ENCODE measurements around the gene PSMA5. TPM values are rescaled to one million over a fixed set of nuclear protein-coding genes. Genes with fewer than 3 reads are reported as not detected.

The PSMA5 gene
- total RNA-seq, 1 experiment from 2014 or later = 133 TPM

DNA sequence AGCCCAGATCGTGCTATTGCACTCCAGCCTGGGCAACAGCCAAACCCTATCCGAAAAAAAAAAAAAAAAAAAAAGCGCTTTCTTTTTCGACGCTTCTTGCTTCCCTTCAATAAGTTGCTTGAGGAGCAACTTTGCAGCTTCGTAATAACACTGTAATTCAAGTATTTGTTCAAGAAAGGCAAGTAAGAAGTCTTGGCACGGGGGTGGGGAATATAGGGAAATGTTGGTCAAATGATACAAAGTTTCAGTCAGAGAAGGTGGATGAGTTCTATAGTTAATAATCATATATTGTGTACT is 871 bp upstream of the PSMA5 start:
- Histone ChIP-seq H3K79me2 (ENCODE audit: insufficient read depth, low read length) (peaks cover 18% of the 10 kb centered on the region; the same call in 1 of the 2 replicates), H3K9me3 (ENCODE audit: control insufficient read depth, low read depth, low read length) (no peaks in the 10 kb centered on the region), H2BK20ac (ENCODE audit: low read depth, low read length, poor library complexity, severe bottlenecking) (no peak overlapping the region), H4K91ac (ENCODE audit: insufficient read length, low read depth, low read length) (no peak overlapping the region), H2AK5ac (ENCODE audit: insufficient read length, low read length) (no peak overlapping the region), H4K8ac (replicated peaks; ENCODE audit: insufficient read length, low read depth, low read length) (no peak overlapping the region), H3K23ac (ENCODE audit: insufficient read length, low read depth, low read length) (no peak overlapping the region), H2BK120ac (ENCODE audit: low read depth, low read length, poor library complexity, severe bottlenecking) (no peak overlapping the region), H3K23me2 (ENCODE audit: insufficient read length, low read depth, low read length, poor library complexity, severe bottlenecking) (peaks cover 2% of the 10 kb centered on the region), H3K79me1 (ENCODE audit: insufficient read depth, low read depth, low read length, poor library complexity, severe bottlenecking) (no peaks in the 10 kb centered on the region), H3K27ac (ENCODE audit: insufficient read length, low read depth, low read length) (no peak overlapping the region), H3T11ph (ENCODE audit: low read length) (no peak overlapping the region), H3K4me1 (ENCODE audit: insufficient read depth, low read length) (no peaks in the 10 kb centered on the region; the same call in 1 of the 2 replicates), H3K56ac (ENCODE audit: insufficient read length, low read depth, low read length) (no peak overlapping the region), H2BK5ac (ENCODE audit: insufficient read length, low read length) (no peak overlapping the region), H3K4ac (ENCODE audit: low read depth, low read length) (no peak overlapping the region), H2BK15ac (ENCODE audit: low read depth, low read length) (no peak overlapping the region), H2BK12ac (ENCODE audit: insufficient read length, low read depth, low read length) (no peak overlapping the region), H3K27me3 (ENCODE audit: insufficient read depth, low read length) (no peaks in the 10 kb centered on the region), H2AFZ (ENCODE audit: low read length) (no peak overlapping the region), H3K4me2 (ENCODE audit: insufficient read depth, insufficient read length, low read length) (peak overlapping the region; percentile 34), H3K9ac (ENCODE audit: extremely low read depth, insufficient read length, low read length) (peak overlapping the region; percentile 52), H3K14ac (ENCODE audit: insufficient read depth, low read length) (no peak overlapping the region), H4K20me1 (ENCODE audit: control insufficient read depth, insufficient read depth, insufficient read length) (no peaks in the 10 kb centered on the region), H4K5ac (ENCODE audit: insufficient read length, low read depth, low read length) (no peak overlapping the region), H3K18ac (ENCODE audit: insufficient read length, low read depth, low read length) (no peak overlapping the region)
- TF ChIP-seq, protein P1, sequence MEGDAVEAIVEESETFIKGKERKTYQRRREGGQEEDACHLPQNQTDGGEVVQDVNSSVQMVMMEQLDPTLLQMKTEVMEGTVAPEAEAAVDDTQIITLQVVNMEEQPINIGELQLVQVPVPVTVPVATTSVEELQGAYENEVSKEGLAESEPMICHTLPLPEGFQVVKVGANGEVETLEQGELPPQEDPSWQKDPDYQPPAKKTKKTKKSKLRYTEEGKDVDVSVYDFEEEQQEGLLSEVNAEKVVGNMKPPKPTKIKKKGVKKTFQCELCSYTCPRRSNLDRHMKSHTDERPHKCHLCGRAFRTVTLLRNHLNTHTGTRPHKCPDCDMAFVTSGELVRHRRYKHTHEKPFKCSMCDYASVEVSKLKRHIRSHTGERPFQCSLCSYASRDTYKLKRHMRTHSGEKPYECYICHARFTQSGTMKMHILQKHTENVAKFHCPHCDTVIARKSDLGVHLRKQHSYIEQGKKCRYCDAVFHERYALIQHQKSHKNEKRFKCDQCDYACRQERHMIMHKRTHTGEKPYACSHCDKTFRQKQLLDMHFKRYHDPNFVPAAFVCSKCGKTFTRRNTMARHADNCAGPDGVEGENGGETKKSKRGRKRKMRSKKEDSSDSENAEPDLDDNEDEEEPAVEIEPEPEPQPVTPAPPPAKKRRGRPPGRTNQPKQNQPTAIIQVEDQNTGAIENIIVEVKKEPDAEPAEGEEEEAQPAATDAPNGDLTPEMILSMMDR (conservative IDR thresholded peaks at IDR 0.05) = no peak
- Mint-ChIP-seq H3K27ac (peak overlapping the region in 1 of 3 experiments; percentile 16; a peak in 1 of 7 replicates), H3K36me3 (ENCODE audit: insufficient read depth in 1 of 3, low read depth in 3 of 3) (peaks cover 0 to 6% (median 3%) of the 10 kb centered on the region in 3 experiments; a peak in 3 of 7 replicates), H3K4me1 (peaks cover 18 to 21% of the 10 kb centered on the region in 2 experiments), H3K4me3 (peak overlapping the region; percentile 93 to 96), H3K9me3 (no peaks in the 10 kb centered on the region), H3K27me3 (ENCODE audit: low read depth) (no peaks in the 10 kb centered on the region)
- WGBS (ENCODE audit: extremely low coverage, insufficient read length, low lambda C conversion rate) = no CpG with 5 or more reads among the region's 7 CpGs
- no peak for DNase-seq
